Left forelimb (tissue), 1 donor: ENCODE data around the gene PIK3R4.
A peak's percentile ranks its signal among the peaks of the same experiment; 100 is the strongest.

Experiments
- DNase-seq: peaks from one replicate; pipeline ENCODE4 v3.0.0-alpha.2; 2018; ENCODE audit warnings: low spot score

PIK3R4 gene

GRCh38 chr3:130688697-130689470 is 57.7 kb downstream of the PIK3R4 start:
- no peak for DNase-seq

DNA sequence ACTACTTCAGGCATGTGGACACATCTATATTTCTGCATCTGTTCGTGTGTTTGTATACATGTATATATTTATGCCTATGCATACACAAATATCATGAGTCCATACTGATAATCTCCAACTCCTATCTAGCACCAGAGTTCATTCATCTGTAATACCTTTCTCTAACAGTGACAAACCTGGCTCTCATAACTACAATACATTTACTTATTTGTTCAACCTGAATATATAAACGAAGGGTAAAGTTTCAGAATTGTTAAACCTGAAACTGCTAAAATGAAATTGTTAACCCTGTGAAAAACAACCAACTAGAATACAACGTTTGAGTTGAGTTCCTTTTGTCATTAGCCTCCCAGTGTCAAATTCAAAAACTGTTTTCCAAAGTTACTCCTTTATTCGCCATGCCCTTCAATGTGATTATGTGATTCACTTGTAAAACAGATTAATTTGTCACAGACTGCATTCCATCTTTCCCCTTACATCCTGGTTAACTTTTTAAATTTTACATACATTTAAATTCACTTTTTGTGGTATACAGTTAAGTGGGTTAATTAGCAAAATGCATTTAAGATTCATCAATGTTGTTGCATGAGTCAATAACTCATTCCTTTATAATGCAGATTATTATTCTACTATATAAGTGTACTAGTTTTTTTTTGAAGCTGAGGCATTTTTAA is 58.5 kb downstream of the PIK3R4 start:
- no peak for DNase-seq

DNA sequence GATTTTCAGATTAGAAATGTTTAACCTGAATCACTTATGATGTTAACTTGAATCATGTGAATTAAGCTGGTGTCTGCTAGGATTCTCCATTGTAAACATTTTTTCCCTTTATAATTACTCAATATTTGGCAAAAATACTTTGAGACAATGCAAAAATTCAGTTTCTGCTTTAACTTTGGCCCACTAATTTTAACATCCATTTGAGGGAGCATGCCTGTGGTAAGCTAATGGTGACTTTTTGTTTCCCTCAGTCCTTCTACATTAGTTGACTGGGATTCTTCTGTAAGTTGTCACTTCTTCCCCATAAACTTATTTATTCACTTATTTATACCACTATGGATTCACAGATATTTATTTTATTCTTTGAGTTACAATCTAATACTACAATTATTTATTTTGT is 59.3 kb downstream of the PIK3R4 start:
- no peak for DNase-seq

DNA sequence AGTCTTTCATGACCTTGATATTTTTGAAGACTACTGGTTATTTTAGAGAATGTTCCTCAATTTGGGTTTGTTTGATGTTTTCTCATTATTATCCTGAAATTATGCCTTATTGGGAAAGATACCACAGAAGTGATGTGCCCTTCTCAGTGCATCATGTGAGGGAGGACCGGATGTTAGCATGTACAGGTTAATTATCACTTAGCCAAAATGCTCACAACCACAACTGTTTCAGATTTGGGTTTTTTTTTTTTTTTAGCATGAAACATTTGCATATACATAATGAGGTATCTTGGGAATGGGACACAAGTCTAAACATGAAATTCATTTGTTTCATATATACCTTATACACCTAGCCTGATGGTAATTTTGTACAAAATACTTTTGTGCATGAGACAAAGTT is 59.8 kb downstream of the PIK3R4 start:
- no peak for DNase-seq

DNA sequence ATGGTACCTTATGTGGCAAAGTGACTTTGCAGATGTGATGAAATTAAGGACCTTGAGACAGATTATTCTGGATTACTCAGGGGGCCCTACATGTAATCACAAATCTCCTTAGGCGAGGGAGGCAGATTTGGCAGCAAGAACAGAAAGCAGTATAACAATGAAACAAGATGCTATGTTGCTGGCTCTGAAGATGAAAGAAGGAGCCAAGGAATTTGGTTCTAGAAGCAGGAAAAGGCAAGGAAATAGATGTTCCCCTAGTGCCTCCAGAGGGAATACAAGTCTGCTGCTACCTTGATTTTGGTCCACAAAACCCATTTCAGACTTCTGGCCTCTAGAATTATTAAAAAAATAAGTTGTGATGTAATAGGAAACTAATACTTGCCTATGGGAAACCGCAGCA is 64.5 kb downstream of the PIK3R4 start:
- DNase-seq, result no peak

DNA sequence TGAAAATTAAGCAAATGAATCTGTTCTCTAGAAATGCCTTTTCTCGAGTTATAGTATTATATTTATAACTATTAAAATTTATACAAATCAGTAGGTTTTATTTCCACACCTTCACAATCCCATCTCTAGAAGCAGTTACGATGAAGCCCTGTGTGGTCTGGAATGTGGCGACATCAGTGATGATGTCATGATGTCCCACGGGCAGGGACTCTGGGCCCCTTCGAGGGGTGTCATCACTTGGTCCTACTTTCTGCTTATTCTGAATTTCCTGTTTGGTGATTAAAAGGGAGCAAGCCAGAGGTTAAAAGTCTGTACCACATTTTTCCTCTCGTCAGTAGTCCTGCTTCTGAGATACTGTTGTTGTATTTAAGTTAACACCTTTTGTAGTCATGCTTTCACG is 67.4 kb downstream of the PIK3R4 start:
- no peak for DNase-seq

- no peak for DNase-seq
These were observed 69.3 kb downstream of the PIK3R4 start for GRCh38 chr3:130677343-130677742.

- no peak for DNase-seq
These were observed 74.9 kb downstream of the PIK3R4 start for GRCh38 chr3:130671545-130672312.

DNA sequence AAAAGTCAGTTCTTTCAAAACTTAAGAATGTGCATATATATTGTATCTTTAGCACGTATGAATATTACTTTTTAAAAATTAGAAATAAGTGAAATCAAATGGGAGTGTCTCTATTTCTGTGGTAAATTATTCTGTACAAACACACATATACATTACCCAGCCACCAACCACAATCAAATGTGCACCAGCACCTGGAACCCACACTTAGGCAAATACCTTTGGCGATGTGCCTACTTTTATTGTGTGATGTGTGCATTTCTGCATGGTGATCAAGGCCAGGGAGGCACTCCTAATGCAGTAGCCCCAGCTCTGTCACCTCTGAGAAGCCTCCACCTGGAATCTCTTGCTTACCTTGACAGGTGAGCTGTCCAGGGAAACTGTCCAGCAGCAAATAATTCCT is 76.9 kb downstream of the PIK3R4 start:
- no peak for DNase-seq

- DNase-seq, result no peak
These were observed 83.5 kb downstream of the PIK3R4 start for GRCh38 chr3:130663092-130663491.

GRCh38 chr3:130662501-130662996 is 84.1 kb downstream of the PIK3R4 start:
- DNase-seq, result no peak

DNA sequence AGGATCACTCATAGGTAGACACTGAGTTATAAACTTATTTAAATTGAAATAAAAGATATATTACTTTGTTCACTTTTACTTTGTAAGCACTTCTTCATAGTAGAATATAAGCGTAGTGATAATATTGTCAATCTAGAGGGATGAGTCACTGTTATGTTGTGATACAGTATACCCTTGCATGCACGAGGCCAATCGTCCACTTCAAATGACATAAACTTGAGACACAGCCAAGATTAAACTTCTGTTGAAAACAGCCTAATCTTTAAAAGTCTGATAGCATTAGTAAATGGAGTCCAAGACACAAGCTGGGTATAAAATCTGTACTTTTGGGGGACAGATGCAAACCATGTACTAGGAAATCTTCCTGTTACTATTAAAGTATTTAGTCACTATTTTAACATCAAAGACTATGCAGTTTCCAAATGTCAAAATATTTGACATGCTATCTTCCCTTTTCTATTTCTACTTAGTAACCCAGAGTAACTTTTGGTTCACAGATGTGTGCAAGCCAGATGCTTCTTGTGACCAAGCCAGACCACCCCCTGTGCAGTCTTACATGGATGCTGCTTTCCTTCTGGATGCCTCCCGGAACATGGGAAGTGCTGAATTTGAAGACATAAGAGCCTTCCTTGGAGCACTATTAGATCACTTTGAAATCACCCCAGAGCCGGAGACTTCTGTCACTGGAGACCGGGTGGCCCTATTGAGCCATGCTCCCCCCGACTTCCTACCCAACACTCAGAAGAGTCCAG is 85.3 kb downstream of the PIK3R4 start:
- DNase-seq, result no peak

GRCh38 chr3:130659911-130660310 is 86.7 kb downstream of the PIK3R4 start:
- no peak for DNase-seq

GRCh38 chr3:130658678-130659077 is 88.0 kb downstream of the PIK3R4 start:
- DNase-seq, result peak; percentile 84

- DNase-seq, result no peak
These were observed 90.0 kb downstream of the PIK3R4 start for GRCh38 chr3:130656627-130657026.

DNA sequence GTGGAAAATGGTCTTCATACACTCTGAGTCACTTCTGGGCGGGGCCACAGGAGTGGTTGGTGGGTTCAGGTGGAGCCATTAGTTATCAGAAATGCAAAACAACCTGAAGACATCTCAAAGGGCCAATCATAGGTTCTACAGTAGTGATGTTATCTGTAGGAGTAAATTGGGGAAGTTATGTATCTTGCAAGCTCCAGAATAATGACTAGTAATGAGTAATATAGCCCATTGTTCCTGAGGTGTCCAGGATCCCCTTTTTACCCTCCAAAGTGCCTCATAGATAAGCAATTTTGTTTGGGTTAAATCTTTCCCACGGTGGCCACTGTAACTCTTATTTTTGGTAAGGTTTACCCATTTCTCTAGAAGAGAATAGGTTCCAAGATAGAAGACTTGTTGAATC is 91.7 kb downstream of the PIK3R4 start:
- no peak for DNase-seq

GRCh38 chr3:130654091-130654490 is 92.5 kb downstream of the PIK3R4 start:
- DNase-seq, result no peak

- no peak for DNase-seq
These were observed 97.5 kb downstream of the PIK3R4 start for GRCh38 chr3:130649061-130649654.

- no peak for DNase-seq
These were observed 98.3 kb downstream of the PIK3R4 start for GRCh38 chr3:130648293-130648692.

DNA sequence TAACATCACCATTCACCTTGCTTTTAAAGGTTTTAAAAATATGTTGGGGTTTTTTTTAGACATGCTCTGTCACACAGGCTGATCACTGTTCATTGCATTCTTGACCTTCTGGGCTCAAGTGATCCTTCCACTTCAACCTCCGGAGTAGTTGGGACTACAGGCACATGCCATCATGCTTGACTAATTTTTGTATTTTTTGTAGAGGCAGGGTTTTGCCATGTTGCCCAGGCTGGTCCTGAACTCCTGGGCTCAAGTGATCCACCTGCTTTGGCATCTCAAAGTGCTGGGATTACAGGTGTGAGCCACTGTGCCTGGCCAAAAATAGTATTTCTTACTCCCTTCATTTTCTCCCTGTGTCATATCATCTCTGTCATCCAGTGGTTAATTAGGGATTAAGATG is 101.4 kb downstream of the PIK3R4 start:
- DNase-seq, result no peak

DNA sequence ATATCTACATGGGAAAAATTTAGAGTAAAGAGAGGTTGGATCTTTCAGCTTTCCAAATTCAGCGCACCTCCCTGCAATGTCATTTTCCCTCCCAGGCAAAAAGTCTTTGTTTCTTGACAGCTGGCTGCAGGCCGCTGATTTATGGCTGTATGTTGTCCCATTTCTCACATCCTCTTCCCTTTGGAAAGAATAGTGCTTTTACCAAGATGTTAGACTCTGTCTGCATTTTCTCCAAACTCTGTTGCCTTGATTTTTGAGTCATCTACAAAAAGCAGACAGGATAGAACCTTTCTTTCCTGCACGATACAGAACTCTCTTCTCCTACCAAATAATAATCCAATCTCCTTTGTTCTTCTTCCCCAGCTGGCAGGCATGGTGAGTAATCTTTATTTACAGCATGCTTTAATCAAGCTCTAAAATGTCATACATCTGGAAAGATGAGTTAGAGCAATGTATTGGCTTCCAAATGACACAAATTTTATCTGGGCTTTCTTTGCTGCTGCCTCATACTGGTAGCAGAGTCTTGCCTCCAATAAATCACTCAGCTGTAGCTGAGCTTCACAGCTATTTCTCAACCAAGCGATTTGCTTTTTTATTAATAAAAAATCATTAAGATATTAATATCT is 101.9 kb downstream of the PIK3R4 start:
- no peak for DNase-seq
